HepG2 (cell line): ENCODE data around the gene SNRPD2. TPM values are rescaled to one million over a fixed set of nuclear protein-coding genes. Genes with fewer than 3 reads are reported as not detected.

Experiments used
- DRAP1 ChIP-seq: IDR thresholded peaks from 2 replicates; pipeline ENCODE4 v1.6.1; 2016; ENCODE audit warnings: missing genetic modification reagents, missing compliant biosample characterization
- E2F1 ChIP-seq: sonication (generic); formaldehyde crosslinking; IDR thresholded peaks from 2 replicates; pipeline ENCODE4 v1.5.0; 2020; ENCODE audit warnings: missing genetic modification reagents
- HCFC1 ChIP-seq: fragments of 150-350 bp; IDR thresholded peaks from 2 replicates; pipeline ENCODE4 v1.6.1; 2014; ENCODE audit warnings: low read depth, low read length
- HOXA3 ChIP-seq: sonication (generic); formaldehyde crosslinking; IDR thresholded peaks from 2 replicates; pipeline ENCODE4 v1.5.0; 2020; ENCODE audit warnings: missing genetic modification reagents
- KLF13 ChIP-seq: sonication (generic); formaldehyde crosslinking; IDR thresholded peaks from 2 replicates; pipeline ENCODE4 v1.4.0; 2020; ENCODE audit warnings: mild to moderate bottlenecking, missing genetic modification reagents
- MTF2 ChIP-seq: sonication (generic); formaldehyde crosslinking; IDR thresholded peaks from 2 replicates; pipeline ENCODE4 v1.5.0; 2020; ENCODE audit warnings: missing genetic modification reagents, borderline replicate concordance
- PRMT3 ChIP-seq: sonication (generic); formaldehyde crosslinking; IDR thresholded peaks from 2 replicates; pipeline ENCODE4 v1.8.1; 2022; ENCODE audit warnings: low read depth, mild to moderate bottlenecking, moderate library complexity, missing genetic modification reagents, borderline replicate concordance
- SP1 ChIP-seq, 2 experiments: fragments of 450-650 bp in 1 of 2; sonication (generic) in 1 of 2; formaldehyde crosslinking in 1 of 2; IDR thresholded peaks; 2 replicates each; pipeline versions ENCODE4 v1.4.0 to v1.6.1; 2016 to 2020; ENCODE audit warnings: missing genetic modification reagents in 1 of 2
- ZBTB39 ChIP-seq: sonication (generic); formaldehyde crosslinking; IDR thresholded peaks from 2 replicates; pipeline ENCODE4 v1.5.0; 2020; ENCODE audit warnings: missing genetic modification reagents
- ZBTB4 ChIP-seq: sonication (generic); formaldehyde crosslinking; IDR thresholded peaks from 2 replicates; pipeline ENCODE4 v1.4.0; 2020; ENCODE audit warnings: missing genetic modification reagents, mild to moderate bottlenecking, borderline replicate concordance
- ZC3H13 ChIP-seq: sonication (generic); formaldehyde crosslinking; IDR thresholded peaks from 2 replicates; pipeline ENCODE4 v1.8.1; 2023; ENCODE audit warnings: mild to moderate bottlenecking, missing genetic modification reagents, moderate library complexity
- ZNF18 ChIP-seq: sonication (generic); formaldehyde crosslinking; IDR thresholded peaks from 2 replicates; pipeline ENCODE4 v1.8.0; 2022; ENCODE audit warnings: mild to moderate bottlenecking, missing genetic modification reagents; ENCODE audit not compliant: insufficient replicate concordance
- ZNF264 ChIP-seq: sonication (generic); formaldehyde crosslinking; IDR thresholded peaks from 2 replicates; pipeline ENCODE4 v1.4.0; 2020; ENCODE audit warnings: missing genetic modification reagents
- ZNF329 ChIP-seq: sonication (generic); formaldehyde crosslinking; IDR thresholded peaks from 2 replicates; pipeline ENCODE4 v1.9.0; 2021; ENCODE audit warnings: low read depth, mild to moderate bottlenecking, missing genetic modification reagents
- ZNF430 ChIP-seq: sonication (generic); formaldehyde crosslinking; IDR thresholded peaks from 2 replicates; pipeline ENCODE4 v1.9.0; 2021; ENCODE audit warnings: mild to moderate bottlenecking, missing genetic modification reagents
- ZNF556 ChIP-seq: sonication (generic); formaldehyde crosslinking; IDR thresholded peaks from 2 replicates; pipeline ENCODE4 v1.4.0; 2020; ENCODE audit warnings: mild to moderate bottlenecking, missing genetic modification reagents, borderline replicate concordance
- ZNF629 ChIP-seq: sonication (generic); formaldehyde crosslinking; conservative IDR thresholded peaks from 2 replicates; pipeline ENCODE4 v1.5.0; 2020; ENCODE audit warnings: missing genetic modification reagents
- ZNF7 ChIP-seq: IDR thresholded peaks from 2 replicates; pipeline ENCODE4 v1.6.1; 2016; ENCODE audit warnings: missing biosample characterization, missing genetic modification reagents
- ZNF737 ChIP-seq: sonication (generic); formaldehyde crosslinking; IDR thresholded peaks from 2 replicates; pipeline ENCODE4 v1.5.0; 2020; ENCODE audit warnings: missing genetic modification reagents, mild to moderate bottlenecking, borderline replicate concordance
- polyA plus RNA-seq, 8 experiments: library from polyadenylated mRNA; depleted of rRNA in 3 of 8; stranded (reverse) in 7 of 8; unstranded in 1 of 8; fragments of >200 nt; fragmentation: Illumina TruSeq in 4 of 8; extraction: Trizol in 4 of 8; gene quantifications; 2 replicates each; pipeline versions ENCODE4 v1.2.1 to v1.2.3, GENCODE V29; 2011 to 2016; ENCODE audit warnings: low read depth in 4 of 8, missing spikeins in 1 of 8, mixed read lengths in 1 of 8; ENCODE audit not compliant: insufficient read depth in 1 of 8
- total RNA-seq, 5 experiments: library from RNA; depleted of rRNA; stranded (reverse); fragments of >200 nt; fragmentation: Illumina TruSeq; extraction: Trizol; gene quantifications; 2 replicates each; pipeline ENCODE4 v1.2.3, GENCODE V29; 2016; ENCODE audit warnings: low read depth in 1 of 5

The SNRPD2 gene
- total and polyA plus RNA-seq, 2 of the 13 experiments (the other 11 are each of a cell fraction or from before 2014, with no cell fraction given), result 299 to 485 TPM

GRCh38 chr19:45657520-45658167 lies 34.1 kb downstream of the SNRPD2 start (continued):
- TF ChIP-seq PRMT3 (CRISPR knock-in tag), result no peak
- no peak for TF ChIP-seq MTF2 (CRISPR knock-in tag)
- TF ChIP-seq E2F1 (CRISPR knock-in tag), result no peak
- no peak for TF ChIP-seq ZNF556
- no peak for TF ChIP-seq DRAP1 (CRISPR knock-in tag)
- TF ChIP-seq ZNF629 (CRISPR knock-in tag), result no peak
- TF ChIP-seq ZNF430 (CRISPR knock-in tag), result no peak
- no peak for TF ChIP-seq ZNF18 (CRISPR knock-in tag)
- no peak for TF ChIP-seq ZC3H13 (CRISPR knock-in tag)
- no peak for TF ChIP-seq ZBTB4 (CRISPR knock-in tag)
- TF ChIP-seq KLF13 (CRISPR knock-in tag), result no peak
- no peak for TF ChIP-seq ZNF7
- no peak for TF ChIP-seq ZNF329 (CRISPR knock-in tag)
- TF ChIP-seq SP1 (IDR thresholded peaks at IDR 0.05), result no peak
- no peak for TF ChIP-seq SP1 (CRISPR knock-in tag; IDR thresholded peaks at IDR 0.05)
- no peak for TF ChIP-seq ZNF264 (CRISPR knock-in tag)
- TF ChIP-seq ZBTB39, result no peak
- TF ChIP-seq ZNF737, result no peak
- TF ChIP-seq HCFC1, result no peak
- no peak for TF ChIP-seq HOXA3 (CRISPR knock-in tag)
